ENCODE measurements around the gene APBA2.
"Not testable (repeated sequence)": the region's sequence is repeated elsewhere in the genome, so short reads cannot be mapped to it uniquely, and the experiment has no call there.

APBA2 gene

GRCh38 chr15:28878209-28878608, 7.6 kb upstream of the APBA2 start:
- no peak for DNase-seq (ENCODE audit: low spot score)

- no peak for DNase-seq (ENCODE audit: low spot score)
Observed at GRCh38 chr15:28879551-28879950, 6.2 kb upstream of the APBA2 start.

GRCh38 chr15:28880680-28881079, 5.1 kb upstream of the APBA2 start:
- DNase-seq (ENCODE audit: low spot score): no peak

GRCh38 chr15:28881170-28881569, 4.6 kb upstream of the APBA2 start:
- DNase-seq (ENCODE audit: low spot score): no peak

- DNase-seq (ENCODE audit: low spot score): no peak
Observed at GRCh38 chr15:28881600-28881999, 4.2 kb upstream of the APBA2 start.

GRCh38 chr15:28884151-28884940, 1.4 kb upstream of the APBA2 start:
- DNase-seq (ENCODE audit: low spot score): no peak

- DNase-seq (ENCODE audit: low spot score): no peak
Observed at GRCh38 chr15:28885128-28885629, 595 bp upstream of the APBA2 start.

- DNase-seq (ENCODE audit: low spot score): no peak
Observed at GRCh38 chr15:28886431-28887338, 911 bp downstream of the APBA2 start.

- DNase-seq (ENCODE audit: low spot score): no peak
Observed at GRCh38 chr15:28887339-28888174, 1.8 kb downstream of the APBA2 start.

- DNase-seq (ENCODE audit: low spot score): no peak
Observed at GRCh38 chr15:28888302-28888894, 2.6 kb downstream of the APBA2 start.

GRCh38 chr15:28888900-28889299, 3.1 kb downstream of the APBA2 start:
- no peak for DNase-seq (ENCODE audit: low spot score)

- no peak for DNase-seq (ENCODE audit: low spot score)
Observed at GRCh38 chr15:28889346-28889745, 3.6 kb downstream of the APBA2 start.

- not testable (repeated sequence) for DNase-seq (ENCODE audit: low spot score)
Observed at GRCh38 chr15:28889871-28890270, 4.1 kb downstream of the APBA2 start.

GRCh38 chr15:28890291-28890690, 4.5 kb downstream of the APBA2 start:
- DNase-seq (ENCODE audit: low spot score): not testable (repeated sequence)

GRCh38 chr15:28890711-28891495, 5.1 kb downstream of the APBA2 start:
- no peak for DNase-seq (ENCODE audit: low spot score)

- no peak for DNase-seq (ENCODE audit: low spot score)
Observed at GRCh38 chr15:28891588-28891987, 5.8 kb downstream of the APBA2 start.

GRCh38 chr15:28892789-28893610, 7.2 kb downstream of the APBA2 start:
- DNase-seq (ENCODE audit: low spot score): no peak

- DNase-seq (ENCODE audit: low spot score): no peak
Observed at GRCh38 chr15:28894631-28895030, 8.9 kb downstream of the APBA2 start.

- DNase-seq (ENCODE audit: low spot score): no peak
Observed at GRCh38 chr15:28895146-28895545, 9.4 kb downstream of the APBA2 start.

GRCh38 chr15:28895566-28895965, 9.8 kb downstream of the APBA2 start:
- no peak for DNase-seq (ENCODE audit: low spot score)

Data from iPS-NIHi11 (cell line).